GM19372 (cell line): ENCODE measurements around the gene MTNR1A.

Experiments
- ATAC-seq: cut with Tn5 transposase; IDR thresholded peaks from one replicate; pipeline ENCODE4 v1.9.1; 2021; ENCODE audit warnings: mild to moderate bottlenecking, low read depth, moderate library complexity; ENCODE audit not compliant: unreplicated experiment

MTNR1A gene

GRCh38 chr4:186497043-186497442 lies 58.3 kb downstream of the MTNR1A start:
- no peak for ATAC-seq

- ATAC-seq, result no peak
Observed at GRCh38 chr4:186494496-186494895, 60.9 kb downstream of the MTNR1A start.

- no peak for ATAC-seq
Observed at GRCh38 chr4:186487726-186488125, 67.6 kb downstream of the MTNR1A start.

- ATAC-seq, result no peak
Observed at GRCh38 chr4:186486172-186486571, 69.2 kb downstream of the MTNR1A start.

GRCh38 chr4:186485561-186486062 lies 69.8 kb downstream of the MTNR1A start:
- no peak for ATAC-seq

GRCh38 chr4:186485150-186485549 lies 70.2 kb downstream of the MTNR1A start:
- ATAC-seq, result no peak

GRCh38 chr4:186483656-186484055 lies 71.7 kb downstream of the MTNR1A start:
- no peak for ATAC-seq
